ENCODE measurements around the gene SKP1. TPM values are rescaled to one million over a fixed set of nuclear protein-coding genes. Genes with fewer than 3 reads are reported as not detected.
A peak's percentile ranks its signal among the peaks of the same experiment; 100 is the strongest.

Gene SKP1
- total RNA-seq, 6 donors from 2014 or later = 24.1 to 232 (median 162) TPM

GRCh38 chr5:134142806-134143205, 33.9 kb downstream of the SKP1 start:
- peaks cover 0 to 78% (median 41%) of the 10 kb centered on the region in 4 donors for H3K36me3 ChIP-seq
- 93 to 100% methylated on average over 8 to 12 of the region's 12 CpGs for WGBS, 2 donors

GRCh38 chr5:134142052-134142451, 34.7 kb downstream of the SKP1 start:
- peaks cover 0 to 72% (median 37%) of the 10 kb centered on the region in 4 donors for H3K36me3 ChIP-seq
- DNase-seq (peak in 1 of 2 donors; percentile 14), ATAC-seq (ENCODE audit: low FRiP score in 2 of 2) (no peak)
- peaks cover 8 to 33% (median 12%) of the 10 kb centered on the region in 4 donors for H3K4me1 ChIP-seq
- H3K9me3 ChIP-seq = no peaks in the 10 kb centered on the region
- TF ChIP-seq EP300 (IDR thresholded peaks at IDR 0.05) = no peak
- no peak for TF ChIP-seq POLR2AphosphoS5 (IDR thresholded peaks at IDR 0.05)
- TF ChIP-seq, protein P1, sequence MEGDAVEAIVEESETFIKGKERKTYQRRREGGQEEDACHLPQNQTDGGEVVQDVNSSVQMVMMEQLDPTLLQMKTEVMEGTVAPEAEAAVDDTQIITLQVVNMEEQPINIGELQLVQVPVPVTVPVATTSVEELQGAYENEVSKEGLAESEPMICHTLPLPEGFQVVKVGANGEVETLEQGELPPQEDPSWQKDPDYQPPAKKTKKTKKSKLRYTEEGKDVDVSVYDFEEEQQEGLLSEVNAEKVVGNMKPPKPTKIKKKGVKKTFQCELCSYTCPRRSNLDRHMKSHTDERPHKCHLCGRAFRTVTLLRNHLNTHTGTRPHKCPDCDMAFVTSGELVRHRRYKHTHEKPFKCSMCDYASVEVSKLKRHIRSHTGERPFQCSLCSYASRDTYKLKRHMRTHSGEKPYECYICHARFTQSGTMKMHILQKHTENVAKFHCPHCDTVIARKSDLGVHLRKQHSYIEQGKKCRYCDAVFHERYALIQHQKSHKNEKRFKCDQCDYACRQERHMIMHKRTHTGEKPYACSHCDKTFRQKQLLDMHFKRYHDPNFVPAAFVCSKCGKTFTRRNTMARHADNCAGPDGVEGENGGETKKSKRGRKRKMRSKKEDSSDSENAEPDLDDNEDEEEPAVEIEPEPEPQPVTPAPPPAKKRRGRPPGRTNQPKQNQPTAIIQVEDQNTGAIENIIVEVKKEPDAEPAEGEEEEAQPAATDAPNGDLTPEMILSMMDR (IDR thresholded peaks at IDR 0.05) = no peak
- no peak for TF ChIP-seq POLR2A (IDR thresholded peaks at IDR 0.05)
- WGBS, 2 donors = 83 to 86% methylated on average over 5 of the region's 5 CpGs
- H3K27ac ChIP-seq = no peak overlapping the region
- no peak overlapping the region for H3K4me3 ChIP-seq
- H3K27me3 ChIP-seq = no peaks in the 10 kb centered on the region

More at GRCh38 chr5:134142806-134143205, 33.9 kb downstream of the SKP1 start:
- Histone ChIP-seq H3K27ac (no peak overlapping the region), H3K27me3 (no peaks in the 10 kb centered on the region), H3K4me1 (peaks cover 7 to 38% (median 15%) of the 10 kb centered on the region in 4 donors), H3K9me3 (no peaks in the 10 kb centered on the region), H3K4me3 (no peak overlapping the region)
- ATAC-seq (ENCODE audit: low FRiP score in 2 of 2) (no peak), DNase-seq (peak; percentile 17 to 47)
- no peak for TF ChIP-seq POLR2A (IDR thresholded peaks at IDR 0.05)

DNA sequence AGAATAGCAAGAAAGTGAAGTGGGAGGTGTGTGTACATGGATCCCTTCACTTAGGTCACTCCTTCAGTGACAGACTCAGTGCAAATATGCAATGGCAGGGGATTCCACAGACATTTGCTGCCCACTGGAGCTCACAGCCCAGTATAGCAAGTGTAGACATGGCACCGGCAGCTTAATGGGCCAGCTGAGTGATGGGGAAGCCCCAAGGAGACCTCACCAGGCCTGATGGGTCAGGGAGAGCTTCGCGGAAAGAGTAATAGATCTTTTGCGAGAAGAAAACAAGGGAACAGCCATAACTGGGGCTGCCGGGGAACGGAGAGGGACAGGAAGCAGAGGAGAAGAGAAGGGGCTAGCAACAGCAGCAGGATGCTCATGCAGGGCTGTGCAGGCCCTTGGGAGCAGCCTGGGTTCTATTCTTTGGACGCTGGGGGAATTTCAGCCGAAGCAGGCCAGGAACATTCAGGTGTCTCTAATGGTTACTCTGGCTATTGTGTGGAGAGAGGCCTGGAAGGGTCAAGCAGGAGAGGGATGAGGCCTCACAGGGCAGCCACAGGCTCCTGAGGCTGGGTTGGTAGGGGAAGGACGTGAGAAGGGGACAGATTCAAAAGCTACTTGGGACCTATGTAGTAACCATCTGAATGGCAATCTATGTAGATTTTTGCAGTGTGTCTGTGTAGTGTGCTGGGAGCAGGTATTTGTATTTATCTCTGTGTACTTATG, 35.3 kb downstream of the SKP1 start:
- 82 to 88% methylated on average over 9 of the region's 9 CpGs for WGBS, 2 donors
- DNase-seq = peak in 1 of 2 donors; percentile 8
- H3K27ac ChIP-seq = no peak overlapping the region
- H3K4me1 ChIP-seq = peaks cover 5 to 33% (median 9%) of the 10 kb centered on the region in 4 donors
- H3K4me3 ChIP-seq = no peak overlapping the region
- ATAC-seq (ENCODE audit: low FRiP score in 2 of 2) = no peak
- TF ChIP-seq, protein P1 (IDR thresholded peaks at IDR 0.05) = peak in 1 of 6 experiments; percentile 8
- TF ChIP-seq POLR2A (IDR thresholded peaks at IDR 0.05) (no peak), EP300 (IDR thresholded peaks at IDR 0.05) (no peak), POLR2AphosphoS5 (IDR thresholded peaks at IDR 0.05) (no peak)
- peaks cover 0 to 72% (median 36%) of the 10 kb centered on the region in 4 donors for H3K36me3 ChIP-seq
- no peaks in the 10 kb centered on the region for H3K9me3 ChIP-seq
- no peaks in the 10 kb centered on the region for H3K27me3 ChIP-seq

DNA sequence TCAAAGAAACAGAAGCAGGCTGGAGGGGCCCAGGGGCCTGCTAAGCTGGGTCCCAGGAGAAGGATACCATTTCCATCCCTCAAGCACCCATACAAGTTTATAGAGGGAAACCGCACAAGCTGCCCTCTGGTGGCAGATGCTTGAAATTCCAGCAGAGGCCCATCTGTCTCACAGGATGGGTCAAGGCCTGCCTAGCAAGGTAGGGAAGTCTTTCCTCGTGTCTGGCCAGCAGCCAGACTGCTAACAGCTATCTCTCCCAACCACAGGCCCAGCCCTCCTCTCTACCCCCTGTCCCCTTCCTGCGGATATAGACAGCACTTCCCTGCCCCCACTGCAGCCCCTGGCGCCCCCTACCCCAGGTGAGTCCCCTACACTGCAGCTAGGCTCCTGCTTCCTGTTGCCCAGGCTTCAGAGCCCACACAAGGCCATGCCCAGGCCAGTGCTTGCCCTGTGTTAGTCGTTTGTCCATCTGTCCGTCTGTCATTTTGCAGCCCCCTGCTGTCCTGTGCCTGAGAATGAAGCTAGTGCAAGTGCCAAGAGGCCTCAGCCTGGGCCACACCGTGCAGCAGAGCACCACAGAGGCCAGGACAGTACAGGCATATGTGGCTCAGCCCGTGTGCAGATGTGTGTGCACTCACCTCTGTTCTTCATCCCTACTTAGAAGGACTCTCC, 36.1 kb downstream of the SKP1 start:
- H3K27me3 ChIP-seq = no peaks in the 10 kb centered on the region
- TF ChIP-seq, protein P1 (IDR thresholded peaks at IDR 0.05) = peak; percentile 53 to 81 (median 72)
- TF ChIP-seq POLR2A (IDR thresholded peaks at IDR 0.05) = no peak
- ATAC-seq (ENCODE audit: low FRiP score in 2 of 2) (peak; percentile 66 to 70), DNase-seq (peak in 1 of 2 donors; percentile 57)
- no peaks in the 10 kb centered on the region for H3K9me3 ChIP-seq
- 36 to 67% methylated on average over 3 to 8 of the region's 8 CpGs for WGBS, 2 donors
- H3K4me3 ChIP-seq = no peak overlapping the region
- peaks cover 5 to 26% (median 7%) of the 10 kb centered on the region in 4 donors for H3K4me1 ChIP-seq
- peaks cover 0 to 71% (median 38%) of the 10 kb centered on the region in 4 donors for H3K36me3 ChIP-seq
- H3K27ac ChIP-seq = no peak overlapping the region

- TF ChIP-seq, protein P1 (IDR thresholded peaks at IDR 0.05) = no peak
- TF ChIP-seq EP300 (IDR thresholded peaks at IDR 0.05) = no peak
- TF ChIP-seq POLR2AphosphoS5 (IDR thresholded peaks at IDR 0.05) = no peak
- TF ChIP-seq POLR2A (IDR thresholded peaks at IDR 0.05) = no peak
- Histone ChIP-seq H3K36me3 (peaks cover 0 to 68% (median 37%) of the 10 kb centered on the region in 4 donors), H3K27me3 (no peaks in the 10 kb centered on the region), H3K4me1 (peaks cover 5 to 19% (median 7%) of the 10 kb centered on the region in 4 donors), H3K9me3 (no peaks in the 10 kb centered on the region), H3K27ac (peak overlapping the region in 1 of 4 donors; percentile 6), H3K4me3 (no peak overlapping the region)
- DNase-seq (peak in 1 of 2 donors; percentile 15), ATAC-seq (ENCODE audit: low FRiP score in 2 of 2) (no peak)
- 86 to 87% methylated on average over 3 to 8 of the region's 8 CpGs for WGBS, 2 donors
Measured at GRCh38 chr5:134139891-134140469, 36.8 kb downstream of the SKP1 start.
